Spleen (tissue), 11 donors: ENCODE results near the gene PDGFD. TPM values are rescaled to one million over a fixed set of nuclear protein-coding genes. Genes with fewer than 3 reads are reported as not detected.

Experiments
- DNase-seq: peaks from one replicate; pipeline ENCODE4 v3.0.0-alpha.2; 2020
- H3K27ac ChIP-seq, 8 donors: fragments of 200-600 bp; sonication (generic) in 7 of 8; 1 replicate in 4 of 8; 2 replicates in 4 of 8; pipeline versions ENCODE4 v1.5.0 to v1.8.0; 2016 to 2021; ENCODE audit warnings: inconsistent platforms in 4 of 8, mild to moderate bottlenecking in 4 of 8, moderate library complexity in 1 of 8
- H3K27me3 ChIP-seq, 7 donors: fragments of 200-600 bp; sonication (generic) in 6 of 7; replicated peaks in 1 of 7; 1 replicate in 4 of 7; 2 replicates in 3 of 7; pipeline versions ENCODE4 v1.5.0 to v1.8.0; 2016 to 2021; ENCODE audit warnings: inconsistent platforms in 3 of 7, mild to moderate bottlenecking in 1 of 7
- H3K36me3 ChIP-seq, 6 donors: fragments of 200-600 bp; sonication (generic) in 5 of 6; 1 replicate in 4 of 6; 2 replicates in 2 of 6; pipeline versions ENCODE4 v1.5.0 to v1.8.0; 2016 to 2021; ENCODE audit warnings: inconsistent platforms in 2 of 6
- H3K4me1 ChIP-seq, 6 donors: fragments of 200-600 bp; sonication (generic) in 5 of 6; 1 replicate in 3 of 6; 2 replicates in 3 of 6; pipeline versions ENCODE4 v1.5.0 to v1.8.0; 2016 to 2021; ENCODE audit warnings: inconsistent platforms in 3 of 6
- H3K4me3 ChIP-seq, 8 donors: fragments of 200-600 bp; sonication (generic) in 7 of 8; 1 replicate in 4 of 8; 2 replicates in 4 of 8; pipeline versions ENCODE4 v1.5.0 to v1.8.0; 2016 to 2021; ENCODE audit warnings: inconsistent platforms in 4 of 8, mild to moderate bottlenecking in 4 of 8, moderate library complexity in 2 of 8
- H3K9me3 ChIP-seq, 8 donors: fragments of 200-600 bp; sonication (generic) in 7 of 8; 1 replicate in 4 of 8; 2 replicates in 4 of 8; pipeline versions ENCODE4 v1.5.0 to v1.8.0; 2016 to 2021; ENCODE audit warnings: inconsistent platforms in 4 of 8
- CTCF ChIP-seq, 11 experiments: fragments of 200-600 bp in 7 of 11; fragments of 450-650 bp in 4 of 11; sonication (generic) in 4 of 11; IDR thresholded peaks in 8 of 11; conservative IDR thresholded peaks in 3 of 11; 1 replicate in 7 of 11; 2 replicates in 4 of 11; pipeline versions ENCODE4 v1.4.0 to v1.8.0; 2016 to 2021; ENCODE audit warnings: antibody characterized with exemption in 11 of 11, inconsistent platforms in 4 of 11, mild to moderate bottlenecking in 1 of 11
- POLR2A ChIP-seq, 3 donors: fragments of 450-650 bp; IDR thresholded peaks; one replicate each; pipeline ENCODE4 v1.5.1; 2017; ENCODE audit warnings: antibody characterized with exemption in 3 of 3, mild to moderate bottlenecking in 1 of 3
- POLR2AphosphoS5 ChIP-seq, 3 donors: sonication (generic); formaldehyde crosslinking; IDR thresholded peaks; one replicate each; pipeline ENCODE4 v1.5.1; 2017; ENCODE audit warnings: antibody characterized with exemption in 3 of 3
- WGBS, 5 donors: extraction: QIAGEN DNeasy Blood & Tissue Kit in 3 of 5; methylation state at CpG; one replicate each; pipeline versions ENCODE4 v1.1.5 to v1.1.7; 2013 to 2018; 5-methylcytosine and 5-hydroxymethylcytosine counted together
- intact Hi-C: fragments of 100-400 bp; cut with DNase I; formaldehyde crosslinking; loops from one replicate; pipeline ENCODE4 v1.15.0; 2023; ENCODE audit warnings: low total_unique reads
- polyA plus RNA-seq, 3 donors: library from polyadenylated mRNA; stranded (reverse); fragments of 200-250 nt; gene quantifications; one replicate each; pipeline ENCODE4 v1.2.1, GENCODE V29; 2013
- total RNA-seq, 7 donors: library from RNA; depleted of rRNA in 3 of 7; stranded (reverse); fragments of >200 nt in 3 of 7; fragmentation: NEBNext Ultra II Directional in 4 of 7; extraction: Animal tissue kit (Norgen Biotek cat#: 25700) in 4 of 7; gene quantifications; one replicate each; pipeline versions ENCODE4 v1.1.0 to v1.2.1, GENCODE V29; 2016 to 2021
- donor health status: healthy with polysubstance abuse.
- donor health status: DM: no; HTN: no; CAD: no; lungs with moderate emphysema.
- donor health status: DM: no; HTN: no; CAD: no.
- donor health status: Bipolar disorder and iron deficiency.
- donor health status: healthy.
- donor health status: DM: no; HTN: no; CAD: no.
- donor health status: DM: yes; HTN: yes; CAD: no.

PDGFD gene
- total and polyA plus RNA-seq, 10 donors: 0.43 to 7.1 (median 3.4) TPM

DNA sequence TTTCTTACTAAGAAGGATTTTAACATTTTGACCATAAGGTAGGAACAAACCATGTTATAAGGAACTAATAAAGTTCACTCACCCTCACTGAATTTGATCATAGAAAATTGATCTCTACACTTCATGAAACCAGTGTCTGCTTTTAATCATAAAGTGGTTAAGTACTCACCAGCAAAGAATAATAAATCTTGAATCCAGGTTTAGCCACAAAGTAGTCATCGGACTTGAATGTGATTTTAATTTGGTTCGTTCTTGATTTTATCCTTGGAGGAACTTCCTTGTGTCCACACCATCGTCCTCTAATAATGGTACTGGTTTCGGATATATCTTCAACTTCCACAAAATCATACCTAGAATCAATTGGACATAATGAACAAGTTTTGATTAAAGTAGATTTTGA, 168.1 kb downstream of the PDGFD start:
- TF ChIP-seq POLR2A (IDR thresholded peaks at IDR 0.05) (no peak), POLR2AphosphoS5 (IDR thresholded peaks at IDR 0.05) (no peak), CTCF (IDR thresholded peaks at IDR 0.05 in 8 of 11, conservative IDR thresholded peaks at IDR 0.05 in 3 of 11) (no peak)
- Histone ChIP-seq H3K27ac (no peak overlapping the region), H3K27me3 (no peaks in the 10 kb centered on the region), H3K9me3 (no peaks in the 10 kb centered on the region), H3K4me3 (no peak overlapping the region), H3K36me3 (no peaks in the 10 kb centered on the region), H3K4me1 (no peaks in the 10 kb centered on the region)
- intact Hi-C loops: no loop called here
- 92 to 97% (median 94%) methylated on average over 4 of the region's 4 CpGs for WGBS, 5 donors
- DNase-seq: no peak

DNA sequence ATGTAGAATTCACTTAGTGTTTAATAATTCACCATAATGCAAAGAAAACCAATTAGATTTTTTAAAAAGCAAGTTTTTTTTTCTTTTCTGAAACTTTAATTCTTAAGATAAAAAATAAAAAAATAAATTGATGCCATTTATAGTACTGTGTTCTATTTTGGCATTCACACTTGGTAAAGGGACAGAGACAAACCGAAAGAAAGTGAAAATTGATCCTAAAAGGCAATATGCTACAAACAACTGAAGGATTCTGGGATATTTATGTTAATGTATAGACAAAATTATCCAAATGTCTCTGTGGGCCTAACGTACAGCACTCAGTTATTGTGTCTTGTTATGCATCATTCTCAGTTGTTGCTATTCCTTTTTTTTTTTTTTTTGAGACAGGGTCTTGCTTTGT, 169.4 kb downstream of the PDGFD start:
- 78 to 95% (median 88%) methylated on average over 2 of the region's 2 CpGs for WGBS, 5 donors
- Histone ChIP-seq H3K27ac (no peak overlapping the region), H3K9me3 (no peaks in the 10 kb centered on the region), H3K4me3 (no peak overlapping the region), H3K36me3 (no peaks in the 10 kb centered on the region), H3K4me1 (no peaks in the 10 kb centered on the region), H3K27me3 (no peaks in the 10 kb centered on the region)
- TF ChIP-seq CTCF (IDR thresholded peaks at IDR 0.05 in 8 of 11, conservative IDR thresholded peaks at IDR 0.05 in 3 of 11) (no peak), POLR2A (IDR thresholded peaks at IDR 0.05) (no peak), POLR2AphosphoS5 (IDR thresholded peaks at IDR 0.05) (no peak)
- intact Hi-C loops: no loop called here
- DNase-seq: no peak

GRCh38 chr11:103994094-103994493, 169.9 kb downstream of the PDGFD start:
- H3K27ac ChIP-seq: no peak overlapping the region
- no peaks in the 10 kb centered on the region for H3K36me3 ChIP-seq
- intact Hi-C loops: no loop called here
- TF ChIP-seq CTCF (IDR thresholded peaks at IDR 0.05 in 8 of 11, conservative IDR thresholded peaks at IDR 0.05 in 3 of 11) (no peak), POLR2AphosphoS5 (IDR thresholded peaks at IDR 0.05) (no peak), POLR2A (IDR thresholded peaks at IDR 0.05) (no peak)
- no peaks in the 10 kb centered on the region for H3K4me1 ChIP-seq
- no peak for DNase-seq
- H3K4me3 ChIP-seq: no peak overlapping the region
- H3K9me3 ChIP-seq: no peaks in the 10 kb centered on the region
- H3K27me3 ChIP-seq: no peaks in the 10 kb centered on the region
- 93 to 100% (median 97%) methylated on average over 1 of the region's 1 CpG for WGBS, 5 donors

GRCh38 chr11:103993507-103993906, 170.4 kb downstream of the PDGFD start:
- TF ChIP-seq POLR2AphosphoS5 (IDR thresholded peaks at IDR 0.05) (no peak), POLR2A (IDR thresholded peaks at IDR 0.05) (no peak), CTCF (IDR thresholded peaks at IDR 0.05 in 8 of 11, conservative IDR thresholded peaks at IDR 0.05 in 3 of 11) (no peak)
- no peak for DNase-seq
- Histone ChIP-seq H3K4me1 (no peaks in the 10 kb centered on the region), H3K27ac (no peak overlapping the region), H3K4me3 (no peak overlapping the region), H3K27me3 (no peaks in the 10 kb centered on the region), H3K36me3 (no peaks in the 10 kb centered on the region), H3K9me3 (no peaks in the 10 kb centered on the region)
- intact Hi-C loops: no loop called here
